SU-DHL-6 (cell line): ENCODE data around the gene KCNA10.

ENCODE experiments used
- CTCF ChIP-seq: fragments of 200-600 bp; sonication (generic); IDR thresholded peaks from one replicate; pipeline ENCODE4 v1.5.1; 2017; ENCODE audit warnings: antibody characterized with exemption, mild to moderate bottlenecking, low read length, moderate library complexity; ENCODE audit not compliant: insufficient read depth, poor library complexity, severe bottlenecking
- EZH2phosphoT487 ChIP-seq: fragments of 200-600 bp; sonication (generic), shearing (Covaris generic); conservative IDR thresholded peaks from 2 replicates; pipeline ENCODE4 v1.6.1; 2018; ENCODE audit warnings: mild to moderate bottlenecking, antibody characterized with exemption, low read length, moderate library complexity, mixed read lengths

DNA sequence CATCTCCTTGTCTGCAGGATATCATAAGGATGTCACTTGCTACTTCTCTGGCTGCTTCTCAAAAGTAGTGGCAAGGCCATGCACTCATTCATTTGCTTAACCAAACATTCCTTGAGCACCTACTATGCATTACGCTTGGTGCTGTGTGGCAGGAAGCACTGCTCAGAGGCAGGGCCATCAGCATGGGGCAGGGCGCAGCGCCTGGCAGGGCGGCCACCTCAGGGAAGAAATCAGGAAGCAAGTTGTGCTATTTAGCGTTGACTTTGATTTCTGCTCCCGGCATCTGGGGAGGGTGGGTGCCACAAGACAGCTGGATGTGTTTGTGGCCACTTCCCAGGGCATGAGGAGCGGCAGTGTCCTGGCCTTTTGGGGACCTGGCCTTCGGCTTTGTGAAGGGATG, 40.1 kb downstream of the KCNA10 start:
- TF ChIP-seq CTCF (no peak), EZH2phosphoT487 (no peak)
